HEK293 (cell line): ENCODE data around the gene UFD1.

Experiments
- CTCF ChIA-PET: fragments of 350-600 bp; formaldehyde crosslinking; extraction: SDS; loops from one replicate; lab custom pipeline; 2021; ENCODE audit warnings: antibody characterized with exemption; lab: Yijun Ruan, JAX
- POLR2A ChIA-PET: fragments of 300-600 bp; formaldehyde crosslinking; extraction: SDS; loops from one replicate; lab custom pipeline; 2020; ENCODE audit warnings: antibody characterized with exemption, inconsistent platforms; lab: Yijun Ruan, JAX
- H3K27ac ChIP-seq: fragments of 200-500 bp; sonication (Bioruptor generic); 2 replicates; pipeline ENCODE4 v1.5.1; 2014; ENCODE audit warnings: low read depth, low read length, control low read depth, inconsistent platforms; ENCODE audit errors: extremely low read depth
- H3K36me3 ChIP-seq, 2 experiments: fragments of 200-500 bp in 1 of 2; sonication (Bioruptor generic) in 1 of 2; 1 replicate in 1 of 2; 2 replicates in 1 of 2; pipeline ENCODE4 v1.5.1; 2014 to 2017; ENCODE audit warnings: inconsistent platforms in 2 of 2, low read length in 2 of 2; ENCODE audit not compliant: control insufficient read depth in 2 of 2, insufficient read depth in 1 of 2
- H3K4me1 ChIP-seq: fragments of 200-500 bp; sonication (Bioruptor generic); 2 replicates; pipeline ENCODE4 v1.5.1; 2014; ENCODE audit warnings: mild to moderate bottlenecking, low read length, inconsistent platforms; ENCODE audit not compliant: control insufficient read depth, insufficient read depth
- H3K4me3 ChIP-seq: 2 replicates; pipeline ENCODE4 v1.5.1; 2011; ENCODE audit warnings: low read depth, mild to moderate bottlenecking, control low read depth, low read length, moderate library complexity
- H3K9me3 ChIP-seq: fragments of 200-500 bp; sonication (Bioruptor generic); 2 replicates; pipeline ENCODE4 v1.5.1; 2014; ENCODE audit warnings: low read depth, low read length, inconsistent platforms; ENCODE audit not compliant: control insufficient read depth, insufficient read depth
- BCL11B ChIP-seq: fragments of 450-650 bp; formaldehyde crosslinking; IDR thresholded peaks from 2 replicates; pipeline ENCODE4 v1.5.1; 2016; ENCODE audit warnings: low read depth, missing biosample characterization, missing genetic modification characterization
- GLI2 ChIP-seq: fragments of 450-650 bp; formaldehyde crosslinking; IDR thresholded peaks from 2 replicates; pipeline ENCODE4; 2017; ENCODE audit warnings: missing biosample characterization, missing genetic modification characterization, low read depth, borderline replicate concordance
- GLIS2 ChIP-seq: fragments of 450-650 bp; formaldehyde crosslinking; IDR thresholded peaks from 2 replicates; pipeline ENCODE4 v1.5.1; 2016; ENCODE audit warnings: missing biosample characterization, missing genetic modification characterization
- HIC1 ChIP-seq: fragments of 450-650 bp; formaldehyde crosslinking; IDR thresholded peaks from 2 replicates; pipeline ENCODE4 v1.5.1; 2016; ENCODE audit warnings: missing biosample characterization, missing genetic modification characterization
- INSM2 ChIP-seq: fragments of 450-650 bp; formaldehyde crosslinking; IDR thresholded peaks from 2 replicates; pipeline ENCODE4 v1.5.1; 2016; ENCODE audit warnings: missing biosample characterization, missing genetic modification characterization
- KLF1 ChIP-seq: fragments of 450-650 bp; formaldehyde crosslinking; IDR thresholded peaks from 2 replicates; pipeline ENCODE4 v1.5.1; 2016; ENCODE audit warnings: missing biosample characterization, missing genetic modification characterization
- KLF10 ChIP-seq: fragments of 450-650 bp; IDR thresholded peaks from 2 replicates; pipeline ENCODE4 v1.5.1; 2018; ENCODE audit warnings: missing biosample characterization, mild to moderate bottlenecking, missing genetic modification characterization
- MEIS1 ChIP-seq: sonication (generic); formaldehyde crosslinking; IDR thresholded peaks from 2 replicates; pipeline ENCODE4 v1.8.1; 2022; ENCODE audit warnings: missing genetic modification reagents, mild to moderate bottlenecking, borderline replicate concordance
- OSR2 ChIP-seq: fragments of 450-650 bp; formaldehyde crosslinking; IDR thresholded peaks from 2 replicates; pipeline ENCODE4 v1.5.1; 2016; ENCODE audit warnings: missing biosample characterization, missing genetic modification characterization
- REPIN1 ChIP-seq: fragments of 450-650 bp; formaldehyde crosslinking; IDR thresholded peaks from 2 replicates; pipeline ENCODE4 v1.5.1; 2017; ENCODE audit warnings: missing biosample characterization, missing genetic modification characterization, low read depth
- SETDB1 ChIP-seq: IDR thresholded peaks from one replicate; pipeline ENCODE4 v1.6.1; 2017; ENCODE audit warnings: mild to moderate bottlenecking, low read length, moderate library complexity, mixed read lengths; ENCODE audit not compliant: insufficient read length
- ZBTB11 ChIP-seq: fragments of 450-650 bp; formaldehyde crosslinking; conservative IDR thresholded peaks from 2 replicates; pipeline ENCODE4 v1.5.1; 2016; ENCODE audit warnings: low read depth, missing biosample characterization, missing genetic modification characterization
- ZBTB6 ChIP-seq: fragments of 450-650 bp; formaldehyde crosslinking; IDR thresholded peaks from 2 replicates; pipeline ENCODE4 v1.5.1; 2017; ENCODE audit warnings: missing biosample characterization, missing genetic modification characterization
- ZBTB8A ChIP-seq: fragments of 450-650 bp; formaldehyde crosslinking; IDR thresholded peaks from 2 replicates; pipeline ENCODE4 v1.5.1; 2016; ENCODE audit warnings: missing biosample characterization, missing genetic modification characterization
- ZFP37 ChIP-seq: fragments of 450-650 bp; formaldehyde crosslinking; IDR thresholded peaks from 2 replicates; pipeline ENCODE4 v1.5.1; 2016; ENCODE audit warnings: missing biosample characterization, missing genetic modification characterization
- ZNF140 ChIP-seq: fragments of 450-650 bp; formaldehyde crosslinking; IDR thresholded peaks from 2 replicates; pipeline ENCODE4 v1.5.1; 2016; ENCODE audit warnings: missing biosample characterization, missing genetic modification characterization
- ZNF174 ChIP-seq: fragments of 450-650 bp; formaldehyde crosslinking; IDR thresholded peaks from 2 replicates; pipeline ENCODE4 v1.5.0; 2017; ENCODE audit warnings: missing biosample characterization, mild to moderate bottlenecking, missing genetic modification characterization
- ZNF280D ChIP-seq: fragments of 450-650 bp; formaldehyde crosslinking; IDR thresholded peaks from 2 replicates; pipeline ENCODE4 v1.5.1; 2016; ENCODE audit warnings: missing biosample characterization, missing genetic modification characterization
- ZNF362 ChIP-seq: fragments of 450-650 bp; formaldehyde crosslinking; IDR thresholded peaks from 2 replicates; pipeline ENCODE4 v1.5.1; 2016; ENCODE audit warnings: missing biosample characterization, missing genetic modification characterization
- ZNF514 ChIP-seq: fragments of 450-650 bp; formaldehyde crosslinking; IDR thresholded peaks from 2 replicates; pipeline ENCODE4 v1.5.1; 2016; ENCODE audit warnings: missing biosample characterization, missing genetic modification characterization
- ZNF521 ChIP-seq: fragments of 450-650 bp; formaldehyde crosslinking; IDR thresholded peaks from 2 replicates; pipeline ENCODE4 v1.5.1; 2017; ENCODE audit warnings: missing biosample characterization, mild to moderate bottlenecking, missing genetic modification characterization
- ZNF530 ChIP-seq: fragments of 450-650 bp; formaldehyde crosslinking; IDR thresholded peaks from 2 replicates; pipeline ENCODE4 v1.5.1; 2016; ENCODE audit warnings: low read depth, missing biosample characterization, missing genetic modification characterization
- ZNF555 ChIP-seq: fragments of 450-650 bp; formaldehyde crosslinking; conservative IDR thresholded peaks from 2 replicates; pipeline ENCODE4 v1.5.1; 2017; ENCODE audit warnings: missing biosample characterization, mild to moderate bottlenecking, missing genetic modification characterization, inconsistent platforms
- ZNF561 ChIP-seq: fragments of 450-650 bp; IDR thresholded peaks from 2 replicates; pipeline ENCODE4 v1.5.1; 2018; ENCODE audit warnings: missing biosample characterization, missing genetic modification characterization, borderline replicate concordance
- ZNF580 ChIP-seq: fragments of 450-650 bp; formaldehyde crosslinking; IDR thresholded peaks from 2 replicates; pipeline ENCODE4 v1.5.1; 2016; ENCODE audit warnings: missing biosample characterization, missing genetic modification characterization
- ZXDB ChIP-seq: fragments of 450-650 bp; formaldehyde crosslinking; IDR thresholded peaks from 2 replicates; pipeline ENCODE4 v1.5.1; 2016; ENCODE audit warnings: missing biosample characterization, missing genetic modification characterization

Gene UFD1

GRCh38 chr22:19506212-19506611 is 27.2 kb upstream of the UFD1 start (continued):
- TF ChIP-seq ZBTB11 (tag by site-specific recombination) (no peak), ZNF561 (no peak), ZNF514 (tag by site-specific recombination) (no peak), ZNF530 (tag by site-specific recombination) (no peak), ZBTB8A (no peak), ZNF140 (tag by site-specific recombination) (no peak), ZNF280D (no peak), ZNF580 (no peak), INSM2 (tag by site-specific recombination) (no peak)
- TF ChIP-seq, all 188 proteins: peak for 0

GRCh38 chr22:19505735-19506126 is 26.7 kb upstream of the UFD1 start:
- no peak for TF ChIP-seq SETDB1
- no peak for TF ChIP-seq ZNF174 (tag by site-specific recombination)
- no peak for TF ChIP-seq HIC1 (tag by site-specific recombination)
- TF ChIP-seq GLI2 (tag by site-specific recombination) = no peak
- no peak for TF ChIP-seq REPIN1 (tag by site-specific recombination)
- TF ChIP-seq ZNF362 = no peak
- no peak for TF ChIP-seq ZBTB6
- no peak for TF ChIP-seq KLF1 (tag by site-specific recombination)
- no peak for TF ChIP-seq ZXDB
- TF ChIP-seq ZNF555 = no peak
- TF ChIP-seq ZNF521 (tag by site-specific recombination) = no peak
- no peak for TF ChIP-seq GLIS2
- TF ChIP-seq MEIS1 (CRISPR knock-in tag) = no peak
- no peak for TF ChIP-seq BCL11B (tag by site-specific recombination)
- no peak for TF ChIP-seq KLF10 (tag by site-specific recombination)
- TF ChIP-seq ZFP37 (tag by site-specific recombination) = no peak
- TF ChIP-seq OSR2 (tag by site-specific recombination) = no peak
- Histone ChIP-seq H3K27ac (no peak overlapping the region), H3K9me3 (no peaks in the 10 kb centered on the region), H3K4me3 (no peak overlapping the region), H3K4me1 (no peaks in the 10 kb centered on the region), H3K36me3 (peaks cover 4 to 74% of the 10 kb centered on the region in 2 experiments; a peak in 1 of 3 replicates)
- CTCF ChIA-PET = interaction anchor here (0.6 kb wide), 1 partner anchor 30 kb away, joined by 3 read pairs; no protein-coding TSS in a partner anchor
- POLR2A ChIA-PET = no interaction called here
